Stomach (tissue), 4 donors: Measurements from ENCODE around the gene KCNG3.
A peak's percentile ranks its signal among the peaks of the same experiment; 100 is the strongest.

Experiments used
- CTCF ChIP-seq, 7 experiments: fragments of 450-650 bp in 4 of 7; fragments of 200-600 bp in 3 of 7; sonication (generic) in 3 of 7; IDR thresholded peaks; one replicate each; pipeline ENCODE4 v1.5.1; 2016 to 2019; ENCODE audit warnings: antibody characterized with exemption in 7 of 7, control low read depth in 2 of 7, mild to moderate bottlenecking in 1 of 7
- EP300 ChIP-seq: sonication (generic); formaldehyde crosslinking; IDR thresholded peaks from one replicate; pipeline ENCODE4 v1.6.1; 2017; ENCODE audit warnings: antibody characterized with exemption
- POLR2AphosphoS5 ChIP-seq, 3 donors: sonication (generic); formaldehyde crosslinking; IDR thresholded peaks; one replicate each; pipeline ENCODE4 v1.6.1; 2016; ENCODE audit warnings: antibody characterized with exemption in 3 of 3

GRCh38 chr2:42494355-42495233 lies 812 bp upstream of the KCNG3 start:
- TF ChIP-seq CTCF (IDR thresholded peaks at IDR 0.05) (peak in 5 of 7 experiments; percentile 46 to 90 (median 69)), EP300 (no peak), POLR2AphosphoS5 (IDR thresholded peaks at IDR 0.05) (peak in 1 of 3 donors; percentile 22)
